Stimulated activated CD8-positive, alpha-beta memory T cell treated with anti-CD3 and anti-CD28 coated beads, Interleukin-2, amount 100 ng/mL, for 48 hours (primary cell): ENCODE measurements around the gene TMEM80.
"Not testable (repeated sequence)": the region's sequence is repeated elsewhere in the genome, so short reads cannot be mapped to it uniquely, and the experiment has no call there.

ENCODE experiments used
- DNase-seq, 2 donors: peaks; one replicate each; pipeline ENCODE4 v3.0.0-alpha.2; 2020; ENCODE audit warnings: low read depth in 2 of 2

The TMEM80 gene

DNA sequence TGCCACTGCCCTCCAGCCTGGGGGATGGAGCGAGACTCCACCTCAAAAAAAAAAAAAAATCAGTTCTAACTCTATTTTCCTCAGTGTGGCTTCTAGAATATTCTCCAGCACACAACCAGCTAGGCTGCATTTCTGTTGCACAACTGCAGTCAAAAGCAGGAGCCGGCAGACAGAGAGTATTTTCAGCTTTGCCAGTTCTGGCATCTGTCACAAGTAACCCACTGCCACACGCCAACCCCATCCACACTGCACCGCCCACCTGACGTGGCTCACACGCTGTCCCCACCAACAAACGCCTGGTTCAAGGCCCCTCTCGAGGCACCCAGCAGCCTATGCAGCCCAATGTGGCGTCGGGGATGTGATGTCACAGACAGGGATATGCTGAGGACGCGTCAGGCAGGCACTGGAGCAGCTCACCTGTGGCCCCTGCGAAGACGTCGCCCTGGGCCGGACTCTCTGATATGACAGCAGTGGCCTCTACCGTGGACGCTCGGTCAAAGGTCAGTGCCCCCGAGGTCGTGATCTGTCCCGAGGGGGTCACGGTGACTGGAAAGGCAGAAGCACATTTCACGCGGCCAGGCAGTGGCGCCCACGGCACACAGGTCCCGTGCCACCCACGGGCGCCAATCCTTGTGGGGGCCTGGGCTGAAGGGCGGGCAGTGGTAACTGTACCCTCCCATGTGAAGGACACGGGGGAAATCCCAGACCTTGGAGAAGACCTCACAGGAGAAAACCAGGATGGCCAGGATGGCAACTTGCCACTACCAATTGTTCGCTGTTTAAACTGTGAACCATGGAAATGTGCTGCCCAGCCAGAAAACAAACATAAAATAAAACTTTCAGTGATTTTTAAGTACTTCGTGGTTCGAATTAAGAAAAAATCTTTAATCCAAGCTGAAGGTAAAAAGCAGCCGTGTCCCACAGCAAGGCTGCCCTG, 16.1 kb upstream of the TMEM80 start:
- no peak for DNase-seq

DNA sequence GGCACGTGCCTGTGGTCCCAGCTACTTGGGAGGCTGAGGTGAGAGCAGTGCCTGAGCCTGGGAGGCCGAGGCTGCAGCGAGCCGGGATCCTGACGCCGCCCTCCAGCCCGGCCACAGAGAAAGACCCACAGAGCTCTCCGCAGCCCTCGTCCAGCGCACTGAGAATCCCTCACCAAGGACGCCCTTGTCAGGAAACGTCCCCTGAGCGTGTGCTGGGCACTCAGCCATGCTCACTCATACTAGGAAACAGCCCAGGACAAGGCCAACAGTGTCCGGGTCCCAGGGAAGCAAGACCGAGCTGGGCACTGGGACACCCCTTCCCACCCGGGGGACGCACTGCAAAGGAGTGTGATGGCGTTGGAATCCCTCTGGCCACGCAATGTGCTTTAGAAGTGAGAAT, 15.1 kb upstream of the TMEM80 start:
- DNase-seq, result no peak

GRCh38 chr11:680970-681369, 14.6 kb upstream of the TMEM80 start:
- peak in 1 of 2 donors; percentile 48 for DNase-seq

DNA sequence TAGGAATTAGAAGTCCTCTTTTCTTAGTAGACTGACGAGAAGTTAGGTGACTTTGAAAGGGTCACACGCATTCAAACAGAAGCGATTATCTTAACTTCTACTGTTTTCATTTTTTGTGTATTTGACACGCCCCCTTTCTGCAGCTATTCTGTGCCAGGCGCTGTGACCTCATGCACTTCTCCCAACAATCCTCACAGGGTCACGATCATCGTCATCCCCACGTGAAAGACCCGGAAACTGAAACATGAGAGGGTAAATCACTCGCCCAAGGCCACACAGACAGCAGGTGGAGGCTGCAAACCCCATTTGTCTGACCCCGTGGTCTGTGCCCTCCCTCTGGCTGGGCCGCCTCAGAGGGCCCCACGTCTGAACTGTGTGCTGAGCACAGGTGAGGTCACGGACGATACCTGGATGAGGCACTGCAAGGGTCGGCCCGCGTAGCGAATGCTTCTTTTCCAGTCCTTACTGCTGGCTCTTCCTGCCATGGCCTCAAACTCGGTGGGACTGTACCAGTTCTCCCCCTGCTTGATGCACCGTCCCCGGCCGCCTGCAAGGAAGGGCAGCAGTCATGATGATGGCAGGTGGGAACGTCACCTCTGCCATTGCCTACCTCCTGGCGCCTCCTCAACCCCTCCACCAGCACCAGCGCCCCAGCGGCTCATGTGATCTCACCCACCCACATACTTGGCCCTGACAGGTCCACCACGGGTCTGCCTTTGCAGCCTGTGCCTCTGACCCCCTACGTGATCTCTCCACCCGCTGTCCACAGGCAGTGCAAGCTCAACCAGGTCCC, 9.0 kb upstream of the TMEM80 start:
- DNase-seq, result no peak

DNA sequence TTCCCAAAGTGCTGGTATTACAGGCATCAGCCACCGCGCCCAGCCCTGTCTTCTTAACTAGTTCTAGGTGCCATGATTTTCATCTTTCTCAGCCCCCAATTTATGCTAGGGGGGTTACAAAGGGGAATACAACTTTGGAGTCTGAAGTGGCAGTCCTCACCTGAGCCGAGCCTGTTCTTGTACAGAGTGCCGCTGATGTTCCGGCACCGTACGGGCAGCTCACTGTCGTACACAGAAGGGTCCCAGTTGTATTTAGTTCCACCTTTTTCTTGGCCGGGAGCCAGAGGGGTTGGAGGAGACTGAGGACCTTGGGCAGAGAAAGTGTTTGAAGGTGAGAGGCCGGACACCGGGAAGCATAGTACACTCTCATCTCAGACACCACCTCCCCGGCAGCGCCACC, 7.9 kb upstream of the TMEM80 start:
- DNase-seq, result no peak

DNA sequence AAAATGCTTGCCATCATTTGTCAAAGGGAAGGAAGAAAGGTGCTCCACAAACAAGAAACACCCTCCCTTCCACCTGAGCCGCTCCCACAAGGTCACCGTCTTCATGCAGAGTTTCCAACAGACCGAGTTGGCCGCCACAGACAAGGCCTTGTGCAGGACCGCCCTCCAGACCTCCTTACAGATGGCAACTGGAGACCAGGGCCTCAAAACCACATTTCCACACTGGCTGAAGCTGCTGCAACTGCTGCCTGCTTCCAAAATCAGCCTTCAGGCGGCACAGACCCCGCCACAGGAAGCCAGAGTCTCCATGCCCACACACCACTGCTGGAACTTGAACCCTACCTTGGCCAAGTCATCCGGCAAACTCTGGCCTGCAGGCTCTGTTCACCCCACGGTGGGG, 6.9 kb upstream of the TMEM80 start:
- DNase-seq, result no peak

GRCh38 chr11:689625-690024, 6.0 kb upstream of the TMEM80 start:
- DNase-seq, result no peak

- not testable (repeated sequence) for DNase-seq
These were observed 5.4 kb upstream of the TMEM80 start for GRCh38 chr11:690244-690643.

DNA sequence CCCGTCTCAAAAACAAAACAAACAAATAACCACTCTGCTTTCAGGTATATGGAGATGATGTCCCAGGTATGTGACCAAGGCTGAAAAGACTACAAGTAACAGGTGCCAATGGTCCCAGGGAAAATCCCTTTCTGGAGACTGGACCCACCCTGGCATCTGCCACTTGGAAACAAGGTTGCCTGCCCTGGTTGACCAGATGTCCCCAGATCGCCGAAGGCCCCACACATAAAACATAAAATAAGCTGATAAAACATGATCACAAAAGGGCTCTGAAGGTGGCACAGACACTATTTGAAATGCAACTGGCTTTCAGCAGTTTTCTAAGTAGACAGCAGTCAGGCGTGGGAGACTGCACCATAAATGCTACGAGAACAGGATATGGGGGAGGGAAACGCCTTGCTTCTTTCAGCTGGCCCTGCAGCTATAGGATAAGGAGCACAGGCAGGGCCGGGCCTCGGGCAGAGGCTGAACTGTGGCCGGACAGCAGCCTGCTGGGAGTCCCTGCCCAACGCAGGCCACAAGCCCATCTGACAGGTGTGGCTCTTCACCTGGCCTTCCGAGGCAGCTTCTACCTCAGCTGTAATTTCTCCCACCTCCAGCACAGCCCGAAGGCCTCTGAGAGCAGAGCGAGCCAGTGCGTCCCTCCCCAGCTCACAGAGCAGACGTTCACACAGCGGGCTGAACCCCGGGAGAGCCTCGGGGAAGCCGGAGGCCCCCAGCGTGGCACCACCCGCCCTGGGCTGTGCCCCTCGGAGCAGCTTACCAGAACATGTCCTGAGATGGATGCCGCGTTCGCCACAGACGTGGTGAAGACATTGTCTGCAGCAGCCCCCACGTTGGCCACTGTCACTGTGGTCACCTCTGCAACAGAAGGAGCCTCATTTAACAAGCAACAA, 4.6 kb upstream of the TMEM80 start:
- DNase-seq, result no peak

DNA sequence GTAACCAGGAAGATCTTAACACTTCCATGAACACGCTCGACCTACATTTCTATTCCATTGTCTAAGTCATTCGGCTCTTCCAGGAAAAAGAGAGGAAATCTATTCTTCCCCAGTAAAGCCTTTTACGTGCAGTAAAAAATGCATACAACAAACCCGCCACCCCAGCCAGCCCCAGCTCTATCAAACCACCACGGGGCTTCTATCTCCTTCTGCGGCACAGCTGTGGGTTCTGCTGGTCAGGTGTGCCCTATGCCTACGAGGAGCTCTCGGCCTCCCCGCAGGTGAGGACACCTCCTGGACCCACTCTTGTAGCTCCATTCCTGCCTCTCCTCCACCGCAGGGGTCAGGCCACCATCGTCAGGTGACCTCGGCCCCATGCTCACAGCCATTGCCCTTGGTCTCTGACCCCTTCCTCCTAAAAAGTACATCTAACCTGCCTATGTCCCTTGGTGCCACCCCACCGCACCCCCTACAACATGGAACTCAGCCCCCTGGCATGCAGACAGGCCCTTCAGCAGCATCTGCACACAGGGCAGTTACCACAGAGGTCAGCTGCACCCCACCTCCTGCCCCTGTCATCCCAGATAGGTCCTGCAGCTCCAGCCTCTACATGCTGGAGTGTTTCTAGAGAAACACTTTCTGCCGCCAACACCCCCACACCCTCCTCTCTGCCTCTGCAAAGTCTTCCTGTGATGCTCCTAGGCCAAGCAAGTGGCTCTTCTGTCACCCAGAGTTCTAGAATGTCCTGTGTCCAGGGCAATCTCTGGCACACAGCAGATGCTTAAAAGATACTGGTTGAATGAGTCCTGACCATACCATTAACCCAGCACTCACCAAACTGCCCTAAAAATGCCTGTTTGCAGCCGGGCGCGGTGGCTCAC, 3.7 kb upstream of the TMEM80 start:
- no peak for DNase-seq

- no peak for DNase-seq
These were observed 2.7 kb upstream of the TMEM80 start for GRCh38 chr11:692824-693414.

DNA sequence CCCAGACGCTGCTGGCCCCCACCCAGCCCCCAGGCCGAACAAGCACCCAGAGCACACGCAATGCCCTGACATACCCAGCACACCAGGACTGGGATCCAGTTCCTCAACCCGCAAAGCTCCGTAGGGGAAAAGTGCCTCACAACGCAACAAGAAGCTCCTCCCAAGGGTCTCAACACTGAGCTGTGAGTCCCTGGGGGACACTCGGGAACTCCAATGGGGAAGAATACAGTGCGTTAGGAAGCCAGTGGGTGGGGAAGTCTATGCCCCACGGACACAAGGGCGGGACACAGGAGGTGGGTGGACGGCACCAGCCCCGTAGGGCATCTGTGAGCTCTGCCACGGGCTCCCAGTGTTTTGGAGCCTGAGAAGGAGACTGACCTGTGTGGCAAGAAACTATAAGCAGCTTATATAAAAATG, 2.2 kb upstream of the TMEM80 start:
- DNase-seq, result no peak

DNA sequence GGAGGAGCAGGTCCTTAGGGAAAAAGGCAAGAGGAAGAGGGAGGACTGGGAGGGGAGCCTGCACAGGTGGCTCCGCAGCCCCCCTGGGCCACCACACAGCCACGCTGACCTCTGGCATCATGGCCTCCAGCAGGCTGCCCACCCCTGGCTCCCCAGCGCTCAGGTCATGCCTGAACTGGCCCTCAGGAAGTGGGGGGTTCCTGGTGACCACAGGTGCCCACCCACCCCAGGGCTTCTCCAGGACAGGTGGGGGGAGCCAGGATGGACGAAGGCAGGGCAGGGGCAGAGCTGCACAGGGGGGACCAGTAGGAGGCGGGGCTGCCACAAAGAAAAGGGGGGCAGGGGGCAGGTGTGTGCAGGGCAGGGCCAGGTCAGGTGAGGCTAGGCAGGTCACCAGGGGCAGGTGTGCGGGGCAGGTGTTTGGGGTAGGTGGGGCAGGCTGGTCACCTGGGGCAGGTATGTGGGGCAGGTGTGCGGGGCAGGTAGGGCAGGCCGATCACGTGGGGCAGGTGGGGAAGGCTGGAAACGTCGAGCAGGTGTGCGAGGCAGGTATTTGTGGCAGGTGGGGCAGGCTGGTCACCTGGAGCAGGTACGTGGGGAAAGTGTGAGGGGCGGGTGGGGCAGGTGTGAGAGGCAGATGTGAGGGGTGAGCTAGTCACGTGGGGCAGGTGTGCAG, 1.6 kb upstream of the TMEM80 start:
- no peak for DNase-seq

GRCh38 chr11:694563-695287, 891 bp upstream of the TMEM80 start, which contains the start of gene DEAF1:
Gene DEAF1 (minus strand): TSS chr11:695222. CDS start chr11:695047, 175 bp downstream.
- peak; percentile 99 for DNase-seq

GRCh38 chr11:695288-695537, 403 bp upstream of the TMEM80 start:
- no peak for DNase-seq

DNA sequence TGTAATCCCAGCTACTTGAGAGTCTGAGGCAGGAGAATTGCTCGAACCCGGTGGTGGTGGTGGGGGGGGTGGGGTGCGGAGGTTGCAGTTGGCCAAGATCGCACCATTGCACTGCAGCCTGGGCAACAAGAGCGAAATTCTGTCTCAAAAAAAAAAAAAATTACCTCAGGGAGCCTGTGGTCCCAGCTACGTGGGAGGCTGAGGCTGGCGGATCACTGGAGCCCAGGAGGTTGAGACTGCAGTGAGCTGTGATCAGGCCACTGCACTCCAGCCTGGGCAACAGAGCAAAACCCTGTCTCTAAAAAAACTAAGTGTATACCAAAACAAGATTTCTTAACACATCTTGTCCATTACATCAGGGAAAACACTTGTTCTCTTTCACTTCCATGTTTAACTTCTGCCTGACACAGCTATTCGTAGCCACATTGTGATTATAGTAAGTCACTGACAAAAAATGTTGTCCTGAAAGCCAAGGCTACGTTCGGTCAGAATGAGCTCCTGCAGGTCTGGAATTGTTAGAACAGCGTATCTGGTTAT, 1.4 kb downstream of the TMEM80 start:
- DNase-seq, result no peak

DNA sequence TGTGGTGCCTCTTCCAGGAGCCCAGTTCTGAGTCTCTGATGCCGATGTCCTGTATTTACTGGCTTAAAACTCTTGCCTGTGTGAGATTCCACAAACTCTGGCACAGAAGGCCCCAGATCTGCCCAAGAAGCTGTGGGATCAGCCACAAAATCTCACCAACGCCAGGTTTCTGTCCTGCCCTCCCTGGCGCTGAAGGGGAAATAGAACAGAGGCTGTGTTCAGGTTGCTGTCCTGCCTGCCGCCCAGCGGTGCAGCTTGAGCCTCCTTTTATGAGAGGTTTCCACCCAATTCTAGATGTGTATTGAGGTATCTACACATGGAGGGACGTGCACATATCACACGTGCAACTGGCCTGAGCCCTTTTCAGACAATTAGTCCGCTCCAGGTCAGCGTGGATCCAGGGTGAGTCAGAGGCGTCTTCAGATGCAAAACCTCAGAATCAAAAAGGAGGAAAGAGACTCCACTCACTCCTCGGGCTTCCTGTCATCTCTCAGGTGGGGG, 2.2 kb downstream of the TMEM80 start:
- DNase-seq, result no peak

- no peak for DNase-seq
These were observed 3.0 kb downstream of the TMEM80 start for GRCh38 chr11:698493-699115.
